SHP77 (cell line): ENCODE data around the gene CDC40.
"Not testable (repeated sequence)": the region's sequence is repeated elsewhere in the genome, so short reads cannot be mapped to it uniquely, and the experiment has no call there.

ENCODE experiments used
- DNase-seq, 2 experiments: peaks; one replicate each; lab custom pipeline; 2025; lab: John Stamatoyannopoulos, UW

Gene CDC40

DNA sequence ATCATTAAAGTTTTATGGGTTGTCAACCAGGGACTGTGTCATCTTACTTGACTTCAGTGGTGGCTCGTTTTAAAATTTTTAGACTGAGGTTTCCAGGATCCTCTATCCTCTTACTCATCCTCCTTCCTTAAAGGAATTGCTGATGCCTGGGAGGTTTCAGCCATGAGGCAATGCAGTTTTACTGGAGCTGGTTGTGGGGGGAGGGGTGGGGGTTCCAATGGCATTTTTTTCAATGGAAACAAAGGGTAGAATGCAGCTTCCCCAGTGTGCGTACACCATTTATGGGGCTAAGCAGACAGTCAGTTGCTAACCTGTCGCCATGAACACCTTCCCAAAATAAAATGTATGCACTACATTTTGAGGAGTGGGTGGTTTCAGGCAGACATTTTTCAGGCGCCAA lies 89.9 kb downstream of the CDC40 start:
- DNase-seq: no peak

DNA sequence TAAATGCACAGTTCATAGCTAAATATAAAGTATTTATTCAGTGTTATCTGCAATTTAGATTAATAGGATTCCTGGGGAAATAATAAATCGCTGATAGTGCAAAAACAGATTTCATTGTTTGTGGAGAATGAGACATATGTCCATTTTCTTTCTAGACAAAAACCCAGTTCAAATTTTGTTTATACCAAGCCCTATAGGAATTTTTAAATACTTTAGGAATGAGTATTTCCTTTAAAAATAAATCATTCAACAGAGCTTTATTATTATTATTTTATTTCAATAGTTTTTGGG lies 91.5 kb downstream of the CDC40 start:
- no peak for DNase-seq

DNA sequence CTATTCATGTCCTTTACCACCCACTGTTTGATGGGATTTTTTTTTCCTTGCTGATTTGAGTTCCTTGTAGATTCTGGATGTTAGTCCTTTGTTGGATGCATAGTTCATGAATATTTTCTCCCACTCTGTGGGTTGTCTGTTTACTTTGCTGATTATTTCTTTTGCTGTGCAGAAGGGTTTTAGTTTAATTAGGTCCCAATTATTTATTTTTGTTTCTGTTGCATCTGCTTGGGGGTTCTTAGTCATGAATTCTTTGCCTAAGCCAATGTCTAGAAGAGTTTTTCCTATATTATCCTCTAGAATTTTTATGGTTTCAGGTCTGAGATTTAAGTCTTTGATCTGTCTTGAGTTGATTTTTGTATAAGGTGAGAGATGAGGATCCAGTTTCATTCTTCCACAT lies 92.6 kb downstream of the CDC40 start:
- not testable (repeated sequence) for DNase-seq

DNA sequence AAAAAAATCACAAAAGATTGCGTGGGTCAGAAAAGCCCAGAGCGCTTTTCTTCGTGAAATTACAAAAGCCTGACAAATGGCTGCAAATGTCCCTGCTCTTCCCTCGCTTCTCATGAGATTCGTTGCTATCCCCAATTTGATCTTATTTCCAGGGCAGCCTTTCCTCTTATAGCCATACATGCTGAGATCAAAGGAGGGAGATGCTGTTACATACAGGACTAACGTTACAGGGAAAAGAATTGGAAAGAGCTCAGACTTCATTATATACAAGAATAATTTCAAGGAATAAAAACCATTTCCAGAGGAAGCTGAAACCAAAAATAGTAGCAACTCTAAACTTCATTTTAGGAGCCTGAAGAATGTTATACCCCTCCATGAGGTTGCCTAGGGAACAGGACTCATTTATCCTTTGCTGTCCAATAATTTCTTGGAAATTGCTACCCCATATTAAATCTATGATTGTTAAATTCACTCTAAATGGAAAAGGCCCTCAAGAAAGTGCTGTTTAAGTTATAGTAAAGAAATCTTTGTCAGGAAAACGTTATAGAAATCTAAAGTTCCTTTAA lies 97.0 kb downstream of the CDC40 start:
- DNase-seq: no peak
